Measurements from ENCODE around the gene SCUBE2. TPM values are rescaled to one million over a fixed set of nuclear protein-coding genes. Genes with fewer than 3 reads are reported as not detected.

SCUBE2 gene
- total RNA-seq, 1 donor from 2014 or later: 1.5 TPM

- no peaks in the 10 kb centered on the region for H3K4me1 Mint-ChIP-seq (ENCODE audit: low read depth, unreplicated experiment)
- H3K4me3 Mint-ChIP-seq (ENCODE audit: unreplicated experiment): peak overlapping the region; percentile 32
These were observed 1.7 kb upstream of the SCUBE2 start for GRCh38 chr11:9092853-9093778.

DNA sequence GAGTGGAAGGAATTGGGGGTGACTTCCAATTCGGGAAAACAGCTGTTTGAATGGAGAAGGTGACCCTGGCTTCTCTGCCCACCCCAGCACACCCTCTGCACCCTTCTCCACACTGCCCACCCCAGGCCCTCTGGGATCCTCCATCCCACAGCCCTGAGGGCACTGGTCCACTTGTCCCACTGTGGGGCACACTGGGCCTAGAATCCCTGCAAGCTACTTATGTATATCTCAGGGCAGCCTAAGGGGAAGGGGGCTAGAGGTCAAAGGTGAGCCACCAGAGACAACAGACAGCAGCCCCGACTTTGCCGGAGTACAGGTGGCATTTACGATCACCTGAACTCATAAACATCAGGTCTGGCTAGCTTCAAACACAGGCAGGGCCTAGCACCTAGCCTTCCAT lies 673 bp upstream of the SCUBE2 start:
- Mint-ChIP-seq H3K36me3 (ENCODE audit: low read depth, unreplicated experiment) (peaks cover 16% of the 10 kb centered on the region), H3K27me3 (ENCODE audit: low read depth, unreplicated experiment) (peaks cover 41% of the 10 kb centered on the region), H3K4me1 (ENCODE audit: low read depth, unreplicated experiment) (no peaks in the 10 kb centered on the region), H3K4me3 (ENCODE audit: unreplicated experiment) (peak overlapping the region; percentile 32), H3K9me3 (ENCODE audit: unreplicated experiment) (peaks cover 8% of the 10 kb centered on the region), H3K27ac (ENCODE audit: unreplicated experiment) (no peak overlapping the region)
- Histone ChIP-seq H3K27me3 (ENCODE audit: insufficient read depth, low read length) (peaks cover 7% of the 10 kb centered on the region), H3K79me2 (ENCODE audit: insufficient read depth, low read length) (no peaks in the 10 kb centered on the region), H4K20me1 (ENCODE audit: insufficient read depth, low read length) (peaks cover 6% of the 10 kb centered on the region), H3K27ac (ENCODE audit: low read depth, low read length) (no peak overlapping the region), H3K4me2 (ENCODE audit: low read length) (peak overlapping the region; percentile 85), H3K4me3 (ENCODE audit: insufficient read depth, low read depth, low read length) (peak overlapping the region; percentile 44), H3K36me3 (ENCODE audit: insufficient read depth, low read length) (no peaks in the 10 kb centered on the region), H3K9me3 (ENCODE audit: insufficient read depth, low read depth, low read length) (no peaks in the 10 kb centered on the region), H3K9ac (ENCODE audit: low read length) (no peak overlapping the region), H2AFZ (ENCODE audit: low read depth, low read length) (peak overlapping the region; percentile 45), H3K4me1 (ENCODE audit: insufficient read depth, low read length) (peaks cover 4% of the 10 kb centered on the region)
- FAIRE-seq: no peak
- TF ChIP-seq, protein P1, sequence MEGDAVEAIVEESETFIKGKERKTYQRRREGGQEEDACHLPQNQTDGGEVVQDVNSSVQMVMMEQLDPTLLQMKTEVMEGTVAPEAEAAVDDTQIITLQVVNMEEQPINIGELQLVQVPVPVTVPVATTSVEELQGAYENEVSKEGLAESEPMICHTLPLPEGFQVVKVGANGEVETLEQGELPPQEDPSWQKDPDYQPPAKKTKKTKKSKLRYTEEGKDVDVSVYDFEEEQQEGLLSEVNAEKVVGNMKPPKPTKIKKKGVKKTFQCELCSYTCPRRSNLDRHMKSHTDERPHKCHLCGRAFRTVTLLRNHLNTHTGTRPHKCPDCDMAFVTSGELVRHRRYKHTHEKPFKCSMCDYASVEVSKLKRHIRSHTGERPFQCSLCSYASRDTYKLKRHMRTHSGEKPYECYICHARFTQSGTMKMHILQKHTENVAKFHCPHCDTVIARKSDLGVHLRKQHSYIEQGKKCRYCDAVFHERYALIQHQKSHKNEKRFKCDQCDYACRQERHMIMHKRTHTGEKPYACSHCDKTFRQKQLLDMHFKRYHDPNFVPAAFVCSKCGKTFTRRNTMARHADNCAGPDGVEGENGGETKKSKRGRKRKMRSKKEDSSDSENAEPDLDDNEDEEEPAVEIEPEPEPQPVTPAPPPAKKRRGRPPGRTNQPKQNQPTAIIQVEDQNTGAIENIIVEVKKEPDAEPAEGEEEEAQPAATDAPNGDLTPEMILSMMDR (IDR thresholded peaks at IDR 0.05; ENCODE audit: insufficient read depth, low read depth, low read length): no peak
- TF ChIP-seq EZH2 (IDR thresholded peaks at IDR 0.05; ENCODE audit: insufficient read depth, low read length): no peak
- no peak for DNase-seq (ENCODE audit: low read depth)

More at GRCh38 chr11:9092853-9093778, 1.7 kb upstream of the SCUBE2 start:
- Histone ChIP-seq H3K79me2 (ENCODE audit: insufficient read depth, low read length) (no peaks in the 10 kb centered on the region), H4K20me1 (ENCODE audit: insufficient read depth, low read length) (peaks cover 6% of the 10 kb centered on the region), H3K9ac (ENCODE audit: low read length) (no peak overlapping the region), H3K4me1 (ENCODE audit: insufficient read depth, low read length) (peaks cover 4% of the 10 kb centered on the region), H3K9me3 (ENCODE audit: insufficient read depth, low read depth, low read length) (no peaks in the 10 kb centered on the region), H3K36me3 (ENCODE audit: insufficient read depth, low read length) (no peaks in the 10 kb centered on the region), H2AFZ (ENCODE audit: low read depth, low read length) (no peak overlapping the region), H3K27ac (ENCODE audit: low read depth, low read length) (no peak overlapping the region), H3K4me2 (ENCODE audit: low read length) (no peak overlapping the region), H3K4me3 (ENCODE audit: insufficient read depth, low read depth, low read length) (no peak overlapping the region), H3K27me3 (ENCODE audit: insufficient read depth, low read length) (peaks cover 7% of the 10 kb centered on the region)
- Mint-ChIP-seq H3K27me3 (ENCODE audit: low read depth, unreplicated experiment) (peaks cover 41% of the 10 kb centered on the region), H3K9me3 (ENCODE audit: unreplicated experiment) (peaks cover 8% of the 10 kb centered on the region), H3K27ac (ENCODE audit: unreplicated experiment) (no peak overlapping the region), H3K36me3 (ENCODE audit: low read depth, unreplicated experiment) (peaks cover 18% of the 10 kb centered on the region)
- no peak for DNase-seq (ENCODE audit: low read depth)
- FAIRE-seq: no peak
- TF ChIP-seq EZH2 (IDR thresholded peaks at IDR 0.05; ENCODE audit: insufficient read depth, low read length): no peak
- TF ChIP-seq, protein P1 (IDR thresholded peaks at IDR 0.05; ENCODE audit: insufficient read depth, low read depth, low read length): peak; percentile 12
